GM19240 (cell line): ENCODE data around the gene GUCA2A.
A peak's percentile ranks its signal among the peaks of the same experiment; 100 is the strongest.

Source experiments
- DNase-seq: peaks from one replicate; pipeline ENCODE4 v3.0.0; 2011; ENCODE audit warnings: low spot score; ENCODE audit not compliant: insufficient read length

Gene GUCA2A

GRCh38 chr1:42177541-42177981 lies 13.0 kb upstream of the GUCA2A start:
- no peak for DNase-seq

- peak; percentile 43 for DNase-seq
Observed at GRCh38 chr1:42176902-42177519, 12.5 kb upstream of the GUCA2A start.

DNA sequence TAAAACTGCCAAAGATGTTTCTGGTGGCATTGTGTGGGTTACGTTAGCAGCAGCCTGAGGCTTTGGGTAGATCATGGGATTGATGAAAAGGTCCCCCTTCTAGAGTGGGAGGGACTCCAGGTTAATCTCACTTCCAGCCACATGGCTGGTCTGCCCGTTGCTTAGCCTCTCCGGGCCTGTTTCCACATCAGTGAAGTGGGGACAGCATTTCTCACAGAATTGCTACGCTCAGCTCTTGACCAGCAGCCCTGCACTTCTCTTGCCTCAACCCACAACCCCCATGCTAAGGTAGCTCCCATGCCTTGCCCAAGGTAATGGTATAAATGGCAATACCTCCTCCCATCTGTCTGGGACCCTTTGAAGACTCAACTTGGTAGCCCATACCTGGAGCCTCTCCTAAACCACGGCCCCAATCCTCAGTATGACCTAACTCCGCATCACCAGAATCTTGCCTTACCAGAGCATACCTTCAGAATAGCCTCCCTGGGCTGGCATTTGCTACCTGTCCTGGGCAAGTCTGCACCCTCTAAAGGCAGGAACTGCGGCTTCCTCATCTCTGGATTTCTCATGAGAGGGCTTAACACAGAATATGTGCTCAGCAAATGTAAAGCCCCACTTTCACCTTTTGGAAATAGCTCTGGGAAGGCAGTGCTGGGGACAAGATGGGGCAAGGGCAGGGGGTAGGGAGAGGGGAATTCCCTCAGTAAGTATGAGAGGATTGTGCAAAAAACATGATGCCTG lies 10.9 kb upstream of the GUCA2A start:
- no peak for DNase-seq

DNA sequence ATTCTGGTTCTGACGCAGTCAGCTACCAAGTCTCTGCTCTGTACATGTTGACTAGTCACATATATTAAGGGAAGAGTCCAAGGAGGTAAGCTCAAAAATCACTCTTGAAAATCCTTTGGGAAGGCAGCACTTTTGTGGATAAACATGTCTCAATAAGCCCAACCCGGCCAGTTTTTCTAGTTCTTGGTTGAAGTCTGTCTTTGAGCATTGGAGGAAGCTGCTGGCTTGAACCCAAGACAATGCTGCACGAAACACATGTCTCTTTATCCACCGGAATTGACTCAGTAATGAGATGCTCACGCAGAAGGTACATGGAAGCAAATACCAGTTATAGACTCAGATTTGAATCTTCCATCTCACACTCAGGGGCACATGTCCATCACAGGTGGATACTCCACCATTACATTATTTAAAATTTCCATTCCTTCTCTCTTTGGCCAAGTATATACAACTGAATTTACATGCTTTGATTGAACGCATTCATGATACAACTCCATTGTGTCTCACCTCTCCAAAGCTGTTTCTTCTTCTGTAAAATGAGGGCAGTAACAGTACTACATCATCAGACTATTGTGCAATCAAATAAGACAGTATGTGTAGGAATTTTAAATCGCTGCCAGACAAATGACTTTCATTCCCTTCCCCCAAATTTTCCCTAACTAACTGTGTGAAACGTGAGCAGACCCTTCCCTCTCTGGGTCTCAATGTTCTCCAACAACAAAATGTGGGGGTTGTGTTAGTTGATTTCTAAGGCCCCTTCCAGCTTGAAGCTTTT lies 9.6 kb upstream of the GUCA2A start:
- no peak for DNase-seq

DNA sequence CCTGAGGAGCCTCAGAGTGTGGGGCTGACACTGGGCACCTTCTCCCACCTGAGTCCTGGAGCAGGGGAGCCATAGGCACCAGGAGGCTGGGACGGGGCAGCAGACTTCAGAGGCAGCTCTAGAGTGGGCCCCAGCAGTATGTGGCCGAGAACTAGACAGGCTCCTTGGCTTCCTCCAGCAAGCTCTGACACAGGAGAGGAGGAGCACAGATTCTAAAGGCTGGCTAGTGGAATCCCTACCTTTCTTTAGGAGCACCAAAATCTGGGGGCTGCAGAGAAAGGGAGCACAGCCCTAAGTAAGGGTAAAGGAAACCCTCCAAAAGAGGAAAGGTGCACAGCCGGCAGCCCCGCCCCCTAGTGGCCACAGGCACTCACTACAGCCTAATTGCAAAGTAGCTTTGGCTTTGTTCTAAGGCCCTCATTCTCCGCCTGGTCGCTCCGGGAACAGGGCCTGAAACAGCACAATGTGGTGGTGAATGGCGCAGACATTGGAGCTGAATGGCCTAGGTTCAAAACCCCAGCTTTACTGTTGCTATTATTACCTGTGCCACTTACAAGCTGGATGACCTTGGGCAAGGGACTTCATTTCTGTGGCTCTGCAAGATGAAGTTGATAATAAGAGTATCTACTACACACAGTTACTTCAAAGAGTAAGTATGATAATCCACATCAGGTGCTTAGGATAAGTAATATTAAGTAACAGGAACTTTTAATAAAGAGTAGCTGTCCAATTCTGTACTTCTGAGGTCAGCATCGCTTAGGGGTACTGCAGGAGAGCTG lies 8.8 kb upstream of the GUCA2A start:
- peak; percentile 47 for DNase-seq

DNA sequence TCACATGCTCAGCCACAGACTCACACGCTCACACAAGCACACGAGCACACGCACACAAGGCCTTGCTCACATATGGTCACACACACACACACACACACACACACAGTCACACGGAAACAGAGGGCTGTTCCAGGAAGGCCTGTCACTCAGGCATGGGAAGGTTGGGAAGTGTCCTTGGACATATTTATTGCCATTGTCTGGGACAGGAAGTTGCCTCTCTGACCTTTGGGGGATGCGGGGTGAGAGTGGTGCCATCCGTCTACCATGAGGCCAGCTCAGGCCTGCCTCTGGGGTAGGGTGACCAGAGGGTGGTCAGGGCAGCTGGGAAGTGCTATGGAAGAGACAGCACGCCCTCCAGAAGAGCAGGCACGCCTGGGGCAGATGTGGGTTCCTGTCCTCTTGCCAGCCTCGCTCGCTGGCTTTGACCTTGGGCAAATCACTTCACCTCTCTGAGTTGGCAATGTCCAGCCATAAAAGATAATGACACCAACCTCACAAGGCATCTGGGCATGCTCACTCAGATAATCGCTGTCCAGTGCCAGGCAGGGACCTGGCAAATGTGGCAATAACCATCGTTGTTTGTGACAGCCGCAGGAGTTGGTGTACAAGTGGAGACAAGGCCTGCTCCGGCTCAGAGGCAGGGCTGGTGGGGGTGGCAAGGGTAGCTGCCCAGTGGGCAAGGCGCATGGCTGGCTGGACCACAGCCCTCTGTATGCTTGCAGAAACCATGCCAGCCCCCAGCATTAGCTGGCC lies 8.0 kb upstream of the GUCA2A start:
- no peak for DNase-seq

GRCh38 chr1:42171679-42172266 lies 7.2 kb upstream of the GUCA2A start:
- no peak for DNase-seq

GRCh38 chr1:42170779-42171621 lies 6.5 kb upstream of the GUCA2A start:
- no peak for DNase-seq

DNA sequence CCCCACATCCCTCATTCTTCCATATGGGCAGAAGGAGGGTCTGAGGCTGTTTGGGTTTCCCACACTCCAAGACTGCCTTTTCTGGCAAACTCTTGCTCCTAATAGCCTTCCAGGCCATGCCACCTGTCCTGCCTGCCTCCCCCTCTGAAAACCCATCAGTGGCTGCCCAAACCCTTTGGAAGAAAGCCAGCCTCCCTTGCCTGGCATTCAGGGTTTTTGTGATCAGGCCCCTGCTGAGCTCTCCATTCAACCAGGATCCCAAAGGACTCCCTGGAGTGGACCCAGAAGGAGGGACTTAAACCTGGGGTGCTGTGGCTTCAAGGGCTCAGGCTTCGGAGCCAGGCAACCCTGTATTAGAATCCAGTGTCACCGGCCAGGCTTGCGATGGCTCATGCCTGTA lies 4.2 kb upstream of the GUCA2A start:
- DNase-seq: no peak

DNA sequence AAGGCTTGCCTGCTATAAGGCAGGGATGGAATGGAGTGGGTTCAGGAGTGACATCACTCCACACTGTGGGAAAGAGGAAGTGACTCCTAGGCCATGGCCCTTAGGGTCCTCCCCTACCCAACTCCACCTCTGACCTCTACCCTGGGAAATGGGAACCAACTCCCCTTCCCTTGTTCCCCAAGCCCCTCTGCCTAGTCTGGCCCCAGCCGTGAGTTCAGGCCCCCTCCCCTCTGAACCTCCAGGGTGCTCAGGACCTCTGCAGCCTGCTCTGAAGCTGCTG lies 3.8 kb upstream of the GUCA2A start:
- DNase-seq: no peak

- DNase-seq: no peak
Observed at GRCh38 chr1:42167611-42168390, 3.3 kb upstream of the GUCA2A start.

- DNase-seq: no peak
Observed at GRCh38 chr1:42165511-42166210, 1.1 kb upstream of the GUCA2A start.

GRCh38 chr1:42163536-42164503 lies 725 bp downstream of the GUCA2A start:
- no peak for DNase-seq

- DNase-seq: no peak
Observed at GRCh38 chr1:42163114-42163513, 1.4 kb downstream of the GUCA2A start.

DNA sequence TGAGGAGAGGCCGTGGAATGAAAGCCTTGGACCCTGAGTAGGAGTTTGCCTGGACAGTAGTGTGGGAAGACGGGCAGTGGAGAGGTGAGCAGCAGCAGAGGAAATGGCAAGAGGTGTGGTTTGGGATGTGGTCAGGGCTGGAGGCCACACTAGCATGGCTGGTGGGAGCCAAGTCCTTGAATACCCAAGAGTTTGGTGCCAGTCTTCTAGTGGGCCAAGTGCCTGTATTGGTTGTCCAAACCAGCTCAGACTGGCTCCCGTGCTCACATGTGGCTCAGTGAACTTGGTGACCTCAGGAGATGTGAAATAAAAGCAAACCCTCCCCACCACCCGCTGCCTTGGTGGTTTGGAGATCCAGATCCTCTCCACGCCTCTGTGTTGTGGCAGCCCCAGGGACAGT lies 2.4 kb downstream of the GUCA2A start:
- no peak for DNase-seq

DNA sequence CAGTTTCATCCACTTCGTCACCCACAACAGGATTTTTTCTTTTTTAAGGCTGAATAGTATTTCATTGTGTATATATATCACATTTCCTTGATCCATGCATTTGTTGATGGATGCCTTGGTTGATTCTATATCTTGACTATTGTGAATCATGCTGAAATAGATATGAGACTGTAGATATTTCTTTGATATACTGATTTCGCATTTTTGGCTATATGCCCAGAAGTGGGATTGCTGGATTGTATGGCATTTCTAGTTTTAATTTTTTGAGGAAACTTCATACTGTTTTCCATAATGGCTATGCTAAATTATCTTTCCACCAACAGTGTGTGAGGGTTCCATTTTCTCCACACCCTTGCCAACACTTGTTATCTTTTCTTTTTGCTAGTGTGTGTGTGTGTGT lies 6.4 kb downstream of the GUCA2A start:
- no peak for DNase-seq

DNA sequence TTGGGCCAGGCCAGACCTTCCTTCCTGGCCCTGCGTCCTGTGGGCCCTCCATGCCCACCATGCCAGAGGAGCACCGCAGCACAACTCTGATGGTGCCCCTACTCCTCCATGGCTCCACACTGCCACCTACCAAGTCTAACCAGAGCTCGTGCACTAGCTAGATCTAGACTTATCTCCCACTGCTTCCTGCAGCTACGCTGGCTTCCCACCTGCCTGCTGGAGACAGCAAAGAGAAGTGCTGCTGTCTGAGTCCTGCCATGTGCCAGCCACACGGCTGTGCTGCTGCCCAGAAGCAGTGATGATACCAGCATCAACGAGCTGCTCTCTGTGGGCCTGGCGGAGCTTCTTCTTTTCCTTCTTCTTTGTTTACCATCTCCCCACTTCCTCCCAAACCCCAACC lies 6.9 kb downstream of the GUCA2A start:
- no peak for DNase-seq
